Globus pallidus (tissue), 1 donor: ENCODE measurements around the gene ZNF850.
A peak's percentile ranks its signal among the peaks of the same experiment; 100 is the strongest.

ENCODE experiments used
- DNase-seq: peaks from one replicate; pipeline ENCODE4 v3.0.0-alpha.2; 2015; ENCODE audit warnings: low spot score

ZNF850 gene

GRCh38 chr19:36688058-36688457 lies 84.5 kb downstream of the ZNF850 start:
- no peak for DNase-seq

- peak; percentile 94 for DNase-seq
Measured at GRCh38 chr19:36687214-36688056, 85.2 kb downstream of the ZNF850 start, which contains the start of gene ZNF567. Gene ZNF567 (plus strand): TSS chr19:36687612. CDS start chr19:36694868, 7,256 bp downstream.

GRCh38 chr19:36686365-36687213 lies 86.0 kb downstream of the ZNF850 start:
- DNase-seq: no peak

- DNase-seq: no peak
Measured at GRCh38 chr19:36685835-36686234, 86.8 kb downstream of the ZNF850 start.

- no peak for DNase-seq
Measured at GRCh38 chr19:36679455-36679854, 93.2 kb downstream of the ZNF850 start.

GRCh38 chr19:36674201-36674600 lies 98.4 kb downstream of the ZNF850 start:
- no peak for DNase-seq

GRCh38 chr19:36672368-36672767 lies 100.2 kb downstream of the ZNF850 start:
- DNase-seq: no peak

GRCh38 chr19:36668646-36669045 lies 104.0 kb downstream of the ZNF850 start:
- DNase-seq: no peak

- DNase-seq: no peak
Measured at GRCh38 chr19:36665832-36666231, 106.8 kb downstream of the ZNF850 start.
